Epithelial cell of proximal tubule (primary cell): ENCODE results near the gene PIP5K1A. TPM values are rescaled to one million over a fixed set of nuclear protein-coding genes. Genes with fewer than 3 reads are reported as not detected.

Experiments used
- DNase-seq: peaks from one replicate; pipeline ENCODE4 v3.0.0-alpha.2; 2011; ENCODE audit warnings: low read depth
- H3K4me3 ChIP-seq: 2 replicates; pipeline ENCODE4 v1.5.1; 2011; ENCODE audit warnings: low read depth, mild to moderate bottlenecking, low read length
- total RNA-seq: library from RNA; depleted of rRNA; stranded (reverse); fragments of >200 nt; gene quantifications from 2 replicates; pipeline ENCODE4 v1.2.3, GENCODE V29; 2015
- TF ChIP-seq, protein P1 (sequence below): conservative IDR thresholded peaks from 2 replicates; pipeline ENCODE4 v1.5.1; 2012; ENCODE audit warnings: low read depth, mild to moderate bottlenecking, low read length

The PIP5K1A gene, protein sequence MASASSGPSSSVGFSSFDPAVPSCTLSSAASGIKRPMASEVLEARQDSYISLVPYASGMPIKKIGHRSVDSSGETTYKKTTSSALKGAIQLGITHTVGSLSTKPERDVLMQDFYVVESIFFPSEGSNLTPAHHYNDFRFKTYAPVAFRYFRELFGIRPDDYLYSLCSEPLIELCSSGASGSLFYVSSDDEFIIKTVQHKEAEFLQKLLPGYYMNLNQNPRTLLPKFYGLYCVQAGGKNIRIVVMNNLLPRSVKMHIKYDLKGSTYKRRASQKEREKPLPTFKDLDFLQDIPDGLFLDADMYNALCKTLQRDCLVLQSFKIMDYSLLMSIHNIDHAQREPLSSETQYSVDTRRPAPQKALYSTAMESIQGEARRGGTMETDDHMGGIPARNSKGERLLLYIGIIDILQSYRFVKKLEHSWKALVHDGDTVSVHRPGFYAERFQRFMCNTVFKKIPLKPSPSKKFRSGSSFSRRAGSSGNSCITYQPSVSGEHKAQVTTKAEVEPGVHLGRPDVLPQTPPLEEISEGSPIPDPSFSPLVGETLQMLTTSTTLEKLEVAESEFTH
- total RNA-seq = 62.1 and 68.9 TPM in 2 replicates

DNA sequence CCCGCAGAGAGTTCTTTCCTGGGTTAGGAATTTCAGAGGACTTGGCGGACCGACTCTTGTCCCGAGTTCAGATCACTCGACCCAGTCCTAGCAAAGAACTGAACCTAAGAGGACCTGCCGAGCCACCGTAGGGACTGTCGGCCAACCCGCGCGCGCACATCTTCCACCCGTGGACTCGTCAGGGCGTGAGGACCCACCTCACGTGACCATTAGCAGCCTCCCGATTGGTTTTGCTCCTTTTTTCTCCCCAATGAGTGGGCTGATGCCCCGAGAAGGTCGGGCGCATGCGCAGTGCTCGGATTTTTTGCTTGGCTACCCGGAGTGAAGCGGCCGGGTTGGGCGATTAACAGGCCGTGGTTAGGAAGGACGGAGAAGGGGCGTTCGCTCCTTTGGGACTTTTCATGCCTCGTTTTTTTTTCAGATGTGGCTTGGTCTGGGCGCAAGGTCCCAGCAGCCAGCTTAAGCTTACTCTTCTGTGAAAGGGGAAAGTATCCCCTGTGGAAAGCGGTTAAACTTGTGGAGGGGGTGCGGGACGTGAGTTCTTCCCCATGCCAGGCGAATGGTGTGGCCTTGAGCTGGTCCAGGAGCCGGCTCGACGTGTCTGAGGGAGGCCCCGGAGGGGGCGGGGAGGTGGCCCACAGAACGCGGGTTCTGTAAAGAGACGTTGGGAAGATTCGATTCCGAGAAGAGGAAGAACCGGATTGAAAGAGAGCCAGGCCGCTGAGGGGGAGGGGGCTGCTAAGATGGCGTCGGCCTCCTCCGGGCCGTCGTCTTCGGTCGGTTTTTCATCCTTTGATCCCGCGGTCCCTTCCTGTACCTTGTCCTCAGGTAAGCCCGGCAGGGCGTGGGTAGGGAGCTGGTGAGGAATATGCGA lies at the start of gene PIP5K1A:
PIP5K1A (plus strand) TSS at position 299 of the 874 bp plus-strand sequence; CDS start at position 744, 445 bp downstream.
- TF ChIP-seq, protein P1, sequence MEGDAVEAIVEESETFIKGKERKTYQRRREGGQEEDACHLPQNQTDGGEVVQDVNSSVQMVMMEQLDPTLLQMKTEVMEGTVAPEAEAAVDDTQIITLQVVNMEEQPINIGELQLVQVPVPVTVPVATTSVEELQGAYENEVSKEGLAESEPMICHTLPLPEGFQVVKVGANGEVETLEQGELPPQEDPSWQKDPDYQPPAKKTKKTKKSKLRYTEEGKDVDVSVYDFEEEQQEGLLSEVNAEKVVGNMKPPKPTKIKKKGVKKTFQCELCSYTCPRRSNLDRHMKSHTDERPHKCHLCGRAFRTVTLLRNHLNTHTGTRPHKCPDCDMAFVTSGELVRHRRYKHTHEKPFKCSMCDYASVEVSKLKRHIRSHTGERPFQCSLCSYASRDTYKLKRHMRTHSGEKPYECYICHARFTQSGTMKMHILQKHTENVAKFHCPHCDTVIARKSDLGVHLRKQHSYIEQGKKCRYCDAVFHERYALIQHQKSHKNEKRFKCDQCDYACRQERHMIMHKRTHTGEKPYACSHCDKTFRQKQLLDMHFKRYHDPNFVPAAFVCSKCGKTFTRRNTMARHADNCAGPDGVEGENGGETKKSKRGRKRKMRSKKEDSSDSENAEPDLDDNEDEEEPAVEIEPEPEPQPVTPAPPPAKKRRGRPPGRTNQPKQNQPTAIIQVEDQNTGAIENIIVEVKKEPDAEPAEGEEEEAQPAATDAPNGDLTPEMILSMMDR = no peak
- peak; percentile 82 for DNase-seq
- peak within 1 kb of the TSS; percentile 75 for H3K4me3 ChIP-seq

DNA sequence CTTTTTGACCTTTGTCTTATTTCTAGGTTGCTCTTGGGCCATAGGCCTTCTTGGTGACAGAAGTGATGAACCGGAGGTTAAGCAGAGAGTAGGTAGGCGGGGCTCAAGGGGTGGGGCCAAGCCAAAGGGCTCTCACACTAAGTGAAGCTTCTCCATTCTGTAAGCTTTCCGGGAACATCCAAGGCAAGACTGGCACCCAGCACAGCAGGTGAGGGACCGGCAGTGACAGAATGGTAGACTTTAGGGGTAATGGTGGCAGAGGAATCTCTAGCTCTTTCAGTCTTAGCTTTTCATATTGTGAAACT lies 41.9 kb upstream of the PIP5K1A start, which contains the start of gene TNFAIP8L2:
TNFAIP8L2 (plus strand) TSS at position 135 of the 305 bp plus-strand sequence. CDS start 2,049 bp downstream, outside the sequence.
- H3K4me3 ChIP-seq = no peak within 1 kb of the TSS
- TF ChIP-seq, protein P1 = no peak
- no peak for DNase-seq

DNA sequence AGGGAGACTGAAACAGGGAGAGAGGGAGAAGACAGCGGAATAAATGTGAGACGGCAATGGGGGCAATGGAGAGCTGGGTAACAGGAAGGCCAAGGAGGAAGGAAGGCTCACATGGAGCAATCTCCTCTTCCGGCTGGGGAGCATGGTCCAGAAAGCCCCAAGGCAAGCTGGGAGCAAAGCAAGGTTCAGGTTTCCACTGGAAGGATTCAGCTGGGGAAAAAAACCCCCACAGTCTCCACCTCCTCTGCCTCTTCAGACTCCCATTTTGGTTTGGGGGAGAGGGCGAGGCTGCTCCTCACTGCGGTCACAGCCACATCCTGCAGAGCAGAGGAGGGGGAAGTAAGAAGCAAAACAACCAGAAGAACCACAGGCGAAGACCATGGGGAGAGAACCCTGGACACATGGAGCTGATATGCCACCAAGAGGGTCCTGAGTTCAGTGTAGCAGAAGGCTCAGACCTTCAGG lies 41.3 kb upstream of the PIP5K1A start:
- no peak for DNase-seq
- TF ChIP-seq, protein P1 = no peak

DNA sequence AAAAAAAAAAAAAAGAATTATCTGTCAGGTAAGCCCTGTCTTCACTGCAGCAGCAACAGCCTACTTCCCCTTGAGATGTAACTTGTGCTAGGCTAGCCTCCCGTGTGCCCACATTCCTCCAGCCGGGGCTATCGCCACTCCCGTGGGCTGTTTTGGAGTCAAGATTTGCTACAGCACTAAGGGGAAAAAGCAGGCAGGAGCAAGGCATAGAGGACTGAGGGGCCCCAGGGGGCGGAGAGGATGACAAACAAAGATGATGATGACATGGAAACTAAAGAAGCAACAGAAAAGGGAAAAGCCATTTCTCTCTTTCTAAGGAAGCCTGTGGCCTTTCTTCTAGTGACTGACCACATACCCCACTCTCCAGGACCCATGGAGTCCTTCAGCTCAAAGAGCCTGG lies 40.0 kb upstream of the PIP5K1A start:
- TF ChIP-seq, protein P1 = no peak
- no peak for DNase-seq
- H3K4me3 ChIP-seq = no peak overlapping the region

More for the DNA sequence above, 41.3 kb upstream of the PIP5K1A start:
- no peak overlapping the region for H3K4me3 ChIP-seq

DNA sequence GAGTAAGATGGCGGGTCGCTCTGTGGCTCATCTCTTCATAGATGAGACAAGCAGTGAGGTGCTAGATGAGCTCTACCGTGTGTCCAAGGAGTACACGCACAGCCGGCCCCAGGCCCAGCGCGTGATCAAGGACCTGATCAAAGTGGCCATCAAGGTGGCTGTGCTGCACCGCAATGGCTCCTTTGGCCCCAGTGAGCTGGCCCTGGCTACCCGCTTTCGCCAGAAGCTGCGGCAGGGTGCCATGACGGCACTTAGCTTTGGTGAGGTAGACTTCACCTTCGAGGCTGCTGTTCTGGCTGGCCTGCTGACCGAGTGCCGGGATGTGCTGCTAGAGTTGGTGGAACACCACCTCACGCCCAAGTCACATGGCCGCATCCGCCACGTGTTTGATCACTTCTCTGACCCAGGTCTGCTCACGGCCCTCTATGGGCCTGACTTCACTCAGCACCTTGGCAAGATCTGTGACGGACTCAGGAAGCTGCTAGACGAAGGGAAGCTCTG lies 39.6 kb upstream of the PIP5K1A start:
- no peak overlapping the region for H3K4me3 ChIP-seq
- DNase-seq = no peak
- TF ChIP-seq, protein P1 = no peak

DNA sequence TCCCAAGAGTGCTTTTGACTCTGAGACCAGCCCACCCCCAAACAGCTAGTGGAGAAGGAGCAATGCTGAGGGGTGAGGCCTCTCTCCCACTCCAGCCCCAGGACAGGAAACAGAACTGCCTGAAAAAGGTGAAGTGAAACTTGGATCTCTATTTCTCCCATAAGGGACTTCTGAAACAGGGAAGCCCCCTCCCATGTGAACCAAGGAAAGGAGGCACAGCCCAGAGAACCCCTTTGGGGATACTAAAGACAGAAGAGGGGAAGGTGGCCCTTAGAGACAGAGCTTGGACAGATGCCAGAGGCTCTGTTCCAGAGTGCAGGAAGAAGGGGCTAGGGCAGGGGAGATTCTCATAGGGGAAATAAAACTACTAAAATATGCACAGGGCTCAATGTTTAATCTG lies 39.0 kb upstream of the PIP5K1A start:
- no peak overlapping the region for H3K4me3 ChIP-seq
- TF ChIP-seq, protein P1 = no peak
- DNase-seq = no peak
